HCT116 (cell line): ENCODE measurements around the gene BCL7A. TPM values are rescaled to one million over a fixed set of nuclear protein-coding genes. Genes with fewer than 3 reads are reported as not detected.

Source experiments
- ATAC-seq: fragments of 200-7000 bp; cut with Tn5 transposase; 2 replicates; pipeline ENCODE4 v1.9.1; 2020; ENCODE audit warnings: mild to moderate bottlenecking, moderate library complexity
- BruUV-seq: library from RNA; stranded (reverse); fragments of 400-500 nt; replicated peaks from 2 replicates; lab custom pipeline; 2021; lab: Mats Ljungman, UMichigan
- CTCF ChIA-PET: fragments of 300-600 bp; sonication (Branson Sonifier 250); formaldehyde crosslinking; loops from one replicate; lab custom pipeline; 2021; ENCODE audit warnings: antibody characterized with exemption; lab: Charles Lee
- POLR2A ChIA-PET: fragments of 300-600, 350-600 bp; sonication (Branson Sonifier 250); formaldehyde crosslinking; loops from one replicate; lab custom pipeline; 2021; ENCODE audit warnings: antibody characterized with exemption; lab: Charles Lee
- RAD21 ChIA-PET, 2 experiments: fragments of 300-600 bp; sonication (Branson Sonifier 250); formaldehyde crosslinking; loops; one replicate each; lab custom pipeline; 2023; ENCODE audit warnings: low total read pairs in 2 of 2; ENCODE audit not compliant: uncharacterized antibody in 2 of 2, unreplicated experiment in 2 of 2, low non-redundant PET in 1 of 2; lab: Charles Lee
- DNase-seq: peaks from one replicate; pipeline ENCODE4 v3.0.0-alpha.2; 2010; ENCODE audit warnings: low read depth, low spot score
- H2AFZ ChIP-seq: fragments of 200-600 bp; shearing (Covaris generic), sonication (generic); 2 replicates; pipeline ENCODE4 v1.6.1; 2017; ENCODE audit warnings: low read depth, mixed run types, mixed read lengths, antibody characterized with exemption, low read length; ENCODE audit not compliant: poor library complexity, severe bottlenecking
- H3K27ac ChIP-seq: 2 replicates; pipeline ENCODE4 v1.5.1; 2012; ENCODE audit warnings: low read depth, low read length
- H3K27me3 ChIP-seq: fragments of 200-600 bp; sonication (generic); 2 replicates; pipeline ENCODE4 v1.6.1; 2016; ENCODE audit warnings: mixed run types, low read length, mixed read lengths; ENCODE audit not compliant: insufficient read depth
- H3K36me3 ChIP-seq, 2 experiments: fragments of 200-500 bp in 1 of 2; fragments of 200-600 bp in 1 of 2; sonication (Bioruptor generic) in 1 of 2; sonication (generic) in 1 of 2; 2 replicates each; pipeline versions ENCODE4 v1.5.1 to v1.6.1; 2014 to 2016; ENCODE audit warnings: low read length in 2 of 2, inconsistent platforms in 1 of 2, mixed read lengths in 1 of 2, mixed run types in 1 of 2; ENCODE audit not compliant: insufficient read depth in 2 of 2, control insufficient read depth in 1 of 2
- H3K4me1 ChIP-seq, 2 experiments: fragments of 200-600 bp in 1 of 2; sonication (generic) in 1 of 2; 2 replicates each; pipeline versions ENCODE4 v1.5.1 to v1.6.1; 2012 to 2017; ENCODE audit warnings: low read length in 2 of 2, inconsistent platforms in 1 of 2, mild to moderate bottlenecking in 1 of 2, mixed read lengths in 1 of 2, mixed run types in 1 of 2, moderate library complexity in 1 of 2; ENCODE audit not compliant: insufficient read depth in 2 of 2, control insufficient read depth in 1 of 2
- H3K4me2 ChIP-seq: fragments of 200-600 bp; sonication (generic); 2 replicates; pipeline ENCODE4 v1.6.1; 2017; ENCODE audit warnings: mixed run types, low read length, mixed read lengths
- H3K4me3 ChIP-seq, 2 experiments: fragments of 200-600 bp in 1 of 2; sonication (generic) in 1 of 2; replicated peaks in 1 of 2; 2 replicates each; pipeline ENCODE4 v1.5.1; 2011 to 2016; ENCODE audit warnings: low read length in 2 of 2, control low read depth in 1 of 2, low read depth in 1 of 2, mild to moderate bottlenecking in 1 of 2, mixed read lengths in 1 of 2, mixed run types in 1 of 2
- H3K79me2 ChIP-seq: fragments of 200-600 bp; sonication (generic); 2 replicates; pipeline ENCODE4 v1.6.1; 2017; ENCODE audit warnings: mild to moderate bottlenecking, mixed run types, low read length, moderate library complexity, mixed read lengths; ENCODE audit not compliant: insufficient read depth
- H3K9ac ChIP-seq: fragments of 200-600 bp; sonication (generic); 2 replicates; pipeline ENCODE4 v1.6.1; 2016; ENCODE audit warnings: low read length, mixed read lengths
- H3K9me2 ChIP-seq: fragments of 200-600 bp; sonication (generic), shearing (Covaris generic); 2 replicates; pipeline ENCODE4 v1.6.1; 2017; ENCODE audit warnings: mixed run types, mild to moderate bottlenecking, moderate library complexity; ENCODE audit not compliant: insufficient read depth
- H3K9me3 ChIP-seq, 2 experiments: fragments of 200-500 bp in 1 of 2; fragments of 200-600 bp in 1 of 2; sonication (Bioruptor generic) in 1 of 2; sonication (generic) in 1 of 2; 2 replicates each; pipeline ENCODE4 v1.6.1; 2014 to 2017; ENCODE audit warnings: low read length in 2 of 2, mixed read lengths in 2 of 2, inconsistent platforms in 1 of 2, low read depth in 1 of 2, mild to moderate bottlenecking in 1 of 2, mixed run types in 1 of 2, moderate library complexity in 1 of 2; ENCODE audit not compliant: control insufficient read depth in 1 of 2, insufficient read depth in 1 of 2
- H4K20me1 ChIP-seq: fragments of 200-600 bp; sonication (generic), shearing (Covaris generic); 2 replicates; pipeline ENCODE4 v1.6.1; 2017; ENCODE audit warnings: mixed run types, mild to moderate bottlenecking, moderate library complexity; ENCODE audit not compliant: insufficient read depth
- CEBPB ChIP-seq: IDR thresholded peaks from 2 replicates; pipeline ENCODE4 v1.6.1; 2012; ENCODE audit warnings: low read depth
- CTCF ChIP-seq, 3 experiments: fragments of 200-600 bp in 1 of 3; sonication (generic) in 1 of 3; IDR thresholded peaks in 2 of 3; conservative IDR thresholded peaks in 1 of 3; 2 replicates each; pipeline ENCODE4 v1.5.1; 2012 to 2017; ENCODE audit warnings: low read depth in 2 of 3, low read length in 2 of 3, antibody characterized with exemption in 1 of 3, borderline replicate concordance in 1 of 3, control low read depth in 1 of 3, mild to moderate bottlenecking in 1 of 3, mixed read lengths in 1 of 3, mixed run types in 1 of 3, moderate library complexity in 1 of 3; ENCODE audit not compliant: insufficient read depth in 1 of 3
- EGR1 ChIP-seq: IDR thresholded peaks from 2 replicates; pipeline ENCODE4 v1.6.1; 2012; ENCODE audit warnings: low read depth
- EZH2 ChIP-seq: fragments of 200-600 bp; sonication (generic); IDR thresholded peaks from 2 replicates; pipeline ENCODE4 v1.6.1; 2017; ENCODE audit warnings: antibody characterized with exemption, mixed run types
- FOSL1 ChIP-seq: IDR thresholded peaks from 2 replicates; pipeline ENCODE4 v1.6.1; 2012; ENCODE audit warnings: low read depth
- JUND ChIP-seq: IDR thresholded peaks from 2 replicates; pipeline ENCODE4 v1.6.1; 2012
- MAX ChIP-seq: IDR thresholded peaks from 2 replicates; pipeline ENCODE4 v1.6.1; 2012
- POLR2A ChIP-seq: IDR thresholded peaks from 2 replicates; pipeline ENCODE4 v1.7.0; 2011; ENCODE audit warnings: borderline replicate concordance; ENCODE audit not compliant: insufficient read depth, insufficient read length; ENCODE audit errors: extremely low read depth
- POLR2AphosphoS5 ChIP-seq: IDR thresholded peaks from 2 replicates; pipeline ENCODE4 v1.6.1; 2011; ENCODE audit warnings: mild to moderate bottlenecking, low read depth, low read length, moderate library complexity
- RAD21 ChIP-seq: IDR thresholded peaks from 2 replicates; pipeline ENCODE4 v1.6.1; 2012; ENCODE audit warnings: low read depth, mild to moderate bottlenecking
- REST ChIP-seq: IDR thresholded peaks from 2 replicates; pipeline ENCODE4 v1.6.1; 2012; ENCODE audit warnings: low read depth
- SIN3A ChIP-seq: IDR thresholded peaks from 2 replicates; pipeline ENCODE4 v1.6.1; 2012; ENCODE audit warnings: low read depth
- SP1 ChIP-seq: IDR thresholded peaks from 2 replicates; pipeline ENCODE4 v1.6.1; 2012; ENCODE audit warnings: low read depth
- SRF ChIP-seq: IDR thresholded peaks from 2 replicates; pipeline ENCODE4 v1.6.1; 2012; ENCODE audit warnings: low read depth
- TCF7L2 ChIP-seq: IDR thresholded peaks from 2 replicates; pipeline ENCODE4 v1.7.0; 2011; ENCODE audit warnings: borderline replicate concordance, inconsistent platforms; ENCODE audit not compliant: insufficient read depth, insufficient read length; ENCODE audit errors: extremely low read depth
- ZBTB33 ChIP-seq: IDR thresholded peaks from 2 replicates; pipeline ENCODE4 v1.6.1; 2011; ENCODE audit warnings: mild to moderate bottlenecking, low read length, moderate library complexity; ENCODE audit not compliant: insufficient replicate concordance; ENCODE audit errors: extremely low read depth
- ZNF274 ChIP-seq: fragments of 200-500 bp; sonication (Bioruptor generic); IDR thresholded peaks from 2 replicates; pipeline ENCODE4 v1.6.1; 2014; ENCODE audit warnings: mild to moderate bottlenecking, low read depth, low read length, inconsistent platforms
- intact Hi-C: fragments of 100-400 bp; cut with micrococcal nuclease; formaldehyde crosslinking; loops from 2 replicates; pipeline ENCODE4 v1.10.0; 2022
- total RNA-seq: library from RNA; stranded (reverse); gene quantifications from one replicate; pipeline ENCODE4 v1.2.1, GENCODE V29; 2021; ENCODE audit not compliant: unreplicated experiment

The BCL7A gene
- total RNA-seq, 1 experiment from 2014 or later, result 14.2 TPM

GRCh38 chr12:122045262-122045661 lies 23.6 kb downstream of the BCL7A start:
- H3K79me2 ChIP-seq, result no peaks in the 10 kb centered on the region
- no TSS peak for BruUV-seq
- no peak overlapping the region for H2AFZ ChIP-seq
- RAD21 ChIA-PET, result no interaction called here
- no peak overlapping the region for H3K4me3 ChIP-seq
- TF ChIP-seq SRF (no peak), POLR2AphosphoS5 (no peak), RAD21 (no peak), EZH2 (no peak), POLR2A (no peak), REST (no peak), CEBPB (no peak), JUND (no peak), SIN3A (no peak), TCF7L2 (no peak), FOSL1 (no peak), MAX (no peak), ZNF274 (no peak), EGR1 (no peak), ZBTB33 (no peak), CTCF (IDR thresholded peaks at IDR 0.05 in 2 of 3, conservative IDR thresholded peaks at IDR 0.05 in 1 of 3; ENCODE audit: borderline replicate concordance in 1 of 3, insufficient read depth in 1 of 3, low read depth in 2 of 3, low read length in 2 of 3) (no peak), SP1 (no peak)
- TF ChIP-seq, all 23 proteins: peak for 0
- no peaks in the 10 kb centered on the region for H3K9me2 ChIP-seq
- no peak for ATAC-seq
- no peak overlapping the region for H3K27ac ChIP-seq
- no peak for DNase-seq
- ChIA-PET CTCF (no interaction called here), POLR2A (interaction anchor here (0.7 kb wide), 1 partner anchor 1349 kb away, joined by 4 read pairs; no protein-coding TSS in a partner anchor)
- H3K4me1 ChIP-seq, result no peaks in the 10 kb centered on the region
- no peaks in the 10 kb centered on the region for H3K27me3 ChIP-seq
- no peak overlapping the region for H3K9ac ChIP-seq
- intact Hi-C loops, result no loop called here
- H3K9me3 ChIP-seq, result no peaks in the 10 kb centered on the region
- no peak overlapping the region for H3K4me2 ChIP-seq
- peaks cover 5 to 10% of the 10 kb centered on the region in 2 experiments; a peak in 3 of 4 replicates for H3K36me3 ChIP-seq
- no peaks in the 10 kb centered on the region for H4K20me1 ChIP-seq
